Activated CD8-positive, alpha-beta memory T cell treated with anti-CD3 and anti-CD28 coated beads for 4 hours (primary cell): ENCODE data around the gene NUDT19.
"Not testable (repeated sequence)": the region's sequence is repeated elsewhere in the genome, so short reads cannot be mapped to it uniquely, and the experiment has no call there.

ENCODE experiments used
- DNase-seq, 2 donors: peaks; one replicate each; pipeline ENCODE4 v3.0.0-alpha.2; 2020; ENCODE audit warnings: low read depth in 2 of 2

The NUDT19 gene

DNA sequence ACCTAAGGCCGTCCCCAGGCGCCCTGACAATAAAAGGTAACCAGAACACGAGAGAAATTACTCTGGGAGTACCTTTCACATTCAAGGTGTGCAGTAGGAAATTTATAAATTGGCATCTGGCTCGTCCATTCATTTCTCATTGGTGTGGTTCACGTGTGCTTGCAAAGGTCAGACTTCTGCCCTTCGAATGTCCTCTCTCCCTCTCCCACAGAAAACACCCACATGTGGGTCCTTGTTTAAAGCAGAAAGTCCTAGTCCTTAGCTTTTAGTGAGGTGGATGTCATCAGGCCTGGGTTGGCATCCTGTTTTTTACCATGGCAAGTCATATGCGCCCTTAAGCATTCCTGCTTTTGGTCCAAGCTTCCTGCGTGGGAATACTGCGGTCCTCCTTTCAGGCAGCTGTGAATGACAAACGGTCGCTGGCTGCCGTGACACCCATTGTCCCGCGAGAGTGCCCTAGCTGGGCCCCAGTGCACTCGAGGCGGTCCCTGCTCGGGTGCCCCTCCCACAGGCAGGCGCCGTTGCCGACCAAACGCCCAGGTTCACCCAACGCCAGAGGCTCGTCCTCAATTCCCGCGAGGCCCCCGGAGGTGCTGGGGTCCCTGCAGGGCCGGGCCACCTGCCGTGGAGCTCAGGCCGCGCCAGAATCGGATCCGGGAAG is at the start of gene NUDT19:
Gene NUDT19, plus strand, starts transcription at position 531 of the 661 bp plus-strand sequence. CDS start 140 bp downstream, outside the sequence.
- peak; percentile 27 to 47 for DNase-seq

DNA sequence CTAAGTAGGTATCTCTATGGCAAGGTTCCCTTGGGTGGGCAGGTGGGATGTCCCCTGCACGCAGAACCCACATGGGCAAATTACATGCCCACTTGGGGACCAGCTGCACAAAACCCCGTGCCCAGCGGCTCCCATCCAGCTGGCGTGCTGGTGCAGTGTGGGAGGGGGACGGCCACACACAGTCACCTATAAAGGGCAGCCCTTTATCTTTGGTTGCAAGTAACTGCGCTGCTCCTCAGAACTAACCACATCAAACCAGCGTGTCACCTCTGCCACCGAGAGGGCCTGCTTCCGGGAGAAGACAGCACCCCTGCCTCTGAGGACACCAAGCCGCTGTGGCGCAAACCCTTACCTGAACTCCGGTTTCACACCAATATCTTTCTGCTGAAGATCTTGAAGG is 48.9 kb upstream of the NUDT19 start:
- DNase-seq, result peak; percentile 30 to 50

DNA sequence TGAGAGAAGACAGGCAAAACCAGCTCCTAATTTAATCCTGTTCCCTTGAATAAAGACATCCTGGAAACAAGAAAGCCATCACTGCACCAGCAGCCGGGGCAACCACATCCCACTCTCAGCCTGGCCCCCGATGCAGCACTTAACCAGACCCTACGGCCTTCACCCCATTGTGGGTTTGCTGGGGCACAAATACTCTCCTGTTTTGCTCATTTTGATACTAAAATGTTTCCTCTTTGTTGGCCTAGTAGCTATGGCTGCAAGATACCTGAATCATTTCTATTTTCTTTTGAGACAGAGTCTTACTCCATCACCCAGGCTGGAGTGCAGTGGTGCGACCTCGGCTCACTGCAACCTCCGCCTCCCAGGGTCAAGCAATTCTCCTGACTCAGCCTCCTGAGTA is 45.1 kb upstream of the NUDT19 start:
- no peak for DNase-seq

DNA sequence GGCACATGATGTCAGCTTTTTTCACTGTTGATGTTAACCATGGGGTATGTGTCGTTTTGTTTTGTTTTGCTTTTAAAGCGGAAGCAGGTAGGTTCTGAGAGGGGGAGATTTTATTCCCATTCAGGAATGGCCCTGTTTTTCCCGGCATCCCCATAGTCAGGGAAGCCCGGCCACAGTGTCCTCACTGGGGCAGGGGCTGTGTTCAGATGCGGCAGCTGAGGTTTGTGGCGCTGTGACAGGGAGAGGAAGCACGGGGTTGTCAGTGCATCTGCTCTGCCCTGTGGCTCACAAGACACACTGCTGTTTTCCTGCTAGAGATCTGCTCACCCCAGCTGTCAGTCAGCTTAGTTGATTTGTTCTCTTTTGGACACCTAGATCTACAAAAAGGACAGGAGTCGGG is 44.3 kb upstream of the NUDT19 start:
- DNase-seq, result no peak

DNA sequence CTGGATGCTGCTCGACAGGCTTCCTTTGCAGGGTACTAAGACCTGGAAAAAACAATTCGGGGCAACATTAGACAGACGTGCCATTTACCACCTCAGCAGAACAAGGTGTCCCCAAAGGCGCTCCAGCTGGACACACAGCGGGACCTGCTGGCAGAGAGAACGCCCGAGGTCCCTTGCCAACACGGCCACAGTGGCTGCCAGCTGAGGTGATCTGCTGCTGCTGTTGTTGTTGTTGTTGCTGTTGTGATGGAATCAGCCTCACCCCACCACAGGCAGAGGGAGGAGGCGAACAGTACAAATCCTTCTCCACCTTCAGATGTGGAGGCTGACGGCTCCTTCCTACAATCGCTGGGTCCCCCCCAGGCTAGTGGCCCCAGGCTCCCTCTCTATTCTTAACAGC is 41.9 kb upstream of the NUDT19 start:
- DNase-seq, result no peak

DNA sequence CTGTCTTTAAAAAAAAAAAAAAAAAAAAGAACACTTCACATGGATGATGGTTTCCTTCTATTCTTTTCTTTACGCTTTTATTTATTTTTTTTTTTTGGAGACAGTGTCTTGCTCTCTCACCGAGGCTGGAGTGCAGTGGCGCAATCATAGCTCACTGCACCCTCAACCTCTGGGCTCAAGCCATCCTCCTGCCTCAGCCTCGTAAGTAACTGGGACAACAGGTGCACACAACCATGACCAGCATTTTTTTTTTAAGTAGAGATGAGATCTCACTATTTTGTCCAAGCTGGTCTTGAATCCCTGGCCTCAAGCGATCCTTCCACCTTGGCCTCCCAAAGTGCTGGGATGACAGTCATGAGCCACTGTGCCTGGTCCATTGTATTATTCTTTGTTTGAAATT is 41.0 kb upstream of the NUDT19 start:
- DNase-seq, result no peak

DNA sequence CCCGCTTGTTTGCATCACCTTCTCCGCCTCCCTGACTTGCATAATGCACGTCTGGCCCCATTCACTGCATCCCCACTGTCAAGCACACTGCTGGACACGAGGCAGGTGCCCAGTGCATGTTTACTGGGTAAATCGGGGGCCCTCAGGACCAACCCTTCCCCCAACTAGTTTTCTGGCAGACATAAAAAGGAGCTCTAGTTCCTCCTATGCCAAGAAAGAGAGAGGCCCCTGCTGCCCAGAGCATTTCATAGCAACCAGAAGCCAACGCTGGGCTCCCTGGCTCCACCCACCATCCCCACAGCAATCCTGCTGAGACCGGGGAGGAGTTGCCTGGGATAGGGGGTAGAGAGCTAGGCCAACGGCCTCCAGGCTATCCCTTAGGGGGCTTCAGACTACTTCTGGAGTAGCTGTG is 39.9 kb upstream of the NUDT19 start:
- DNase-seq, result no peak

DNA sequence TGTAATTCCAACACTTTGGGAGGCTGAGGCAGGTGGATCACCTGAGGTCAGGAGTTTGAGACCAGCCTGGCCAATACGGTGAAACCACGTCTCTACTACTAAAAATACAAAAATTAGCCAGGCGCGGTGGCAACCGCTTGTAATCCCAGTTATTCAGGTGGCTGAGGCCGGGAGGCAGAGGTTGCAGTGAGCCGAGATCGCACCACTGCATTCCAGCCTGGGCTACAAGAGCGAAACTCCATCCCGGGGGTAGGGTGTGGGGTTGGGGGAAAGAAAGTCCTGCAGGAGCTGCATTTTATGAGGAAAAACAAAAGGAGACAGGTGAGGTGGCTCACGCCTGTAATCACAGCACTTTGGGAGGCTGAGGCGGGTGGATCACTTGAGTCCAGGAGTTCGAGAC is 39.3 kb upstream of the NUDT19 start:
- not testable (repeated sequence) for DNase-seq

DNA sequence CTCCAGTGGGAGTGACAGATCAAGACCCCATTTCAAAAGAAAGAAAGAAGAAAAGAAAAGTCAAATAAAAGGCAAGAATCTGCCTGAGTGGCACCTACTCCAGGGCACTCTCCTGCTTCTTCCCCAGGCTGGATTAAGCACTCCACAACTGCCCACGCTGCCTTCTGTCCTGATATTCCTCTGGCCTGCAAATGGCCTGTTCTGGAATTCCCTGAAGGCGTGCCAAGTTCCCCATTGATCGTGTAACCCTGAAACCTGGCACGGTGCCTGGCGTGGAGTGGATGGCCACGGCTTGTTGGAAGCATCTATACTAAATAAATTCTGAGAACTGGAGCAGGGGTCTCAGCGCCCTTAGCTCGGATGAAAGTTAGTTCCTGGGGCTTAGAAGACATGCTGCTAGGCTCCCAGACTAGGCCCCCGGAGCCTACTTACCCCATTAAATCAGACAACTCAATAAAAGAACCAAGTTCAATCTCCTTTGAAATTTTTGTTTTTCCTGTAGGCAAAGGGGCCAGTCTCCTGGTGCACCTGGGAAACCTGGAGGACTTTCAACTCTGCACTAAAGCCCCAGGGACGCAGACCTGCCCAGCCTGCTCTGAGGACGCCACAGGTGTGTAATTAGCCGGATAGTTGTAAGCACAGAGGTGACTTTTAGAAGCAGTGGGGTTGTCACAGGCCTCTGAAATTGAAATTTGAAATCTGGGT is 38.6 kb upstream of the NUDT19 start:
- no peak for DNase-seq

DNA sequence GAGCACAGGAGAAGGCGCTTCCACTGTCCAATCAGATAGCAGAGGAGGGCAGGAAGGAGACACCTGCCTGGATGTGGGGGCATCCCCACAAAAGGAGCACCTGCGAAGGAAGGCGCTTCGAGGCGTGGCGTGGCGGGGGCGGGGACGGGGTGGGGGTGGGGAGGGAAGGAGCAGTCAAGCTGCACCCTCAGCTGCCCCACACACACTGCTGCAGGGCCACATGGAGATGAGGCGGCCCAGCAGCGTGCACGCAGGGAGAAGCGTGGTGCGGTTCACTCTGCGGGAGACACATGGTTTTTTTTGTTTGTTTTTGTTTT is 38.1 kb upstream of the NUDT19 start:
- DNase-seq, result no peak

DNA sequence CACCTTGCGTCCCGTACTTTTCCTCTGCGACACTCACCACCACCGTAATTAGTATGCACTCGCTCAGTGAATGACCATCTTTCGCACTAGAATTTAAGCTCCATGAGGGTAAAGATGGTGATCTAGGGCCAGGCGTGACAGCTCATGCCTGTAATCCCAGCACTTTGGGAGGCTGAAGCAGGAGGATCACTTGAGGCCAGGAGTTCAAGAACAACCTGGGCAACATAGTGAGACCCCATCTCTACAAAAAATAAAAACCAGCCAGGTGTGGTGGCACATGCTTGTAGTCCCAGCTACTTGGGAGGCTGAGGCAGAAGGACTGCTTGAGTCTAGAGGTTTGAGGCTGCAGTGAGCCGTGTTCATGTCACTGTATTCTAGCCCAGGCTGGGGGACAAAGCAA is 35.2 kb upstream of the NUDT19 start:
- not testable (repeated sequence) for DNase-seq

DNA sequence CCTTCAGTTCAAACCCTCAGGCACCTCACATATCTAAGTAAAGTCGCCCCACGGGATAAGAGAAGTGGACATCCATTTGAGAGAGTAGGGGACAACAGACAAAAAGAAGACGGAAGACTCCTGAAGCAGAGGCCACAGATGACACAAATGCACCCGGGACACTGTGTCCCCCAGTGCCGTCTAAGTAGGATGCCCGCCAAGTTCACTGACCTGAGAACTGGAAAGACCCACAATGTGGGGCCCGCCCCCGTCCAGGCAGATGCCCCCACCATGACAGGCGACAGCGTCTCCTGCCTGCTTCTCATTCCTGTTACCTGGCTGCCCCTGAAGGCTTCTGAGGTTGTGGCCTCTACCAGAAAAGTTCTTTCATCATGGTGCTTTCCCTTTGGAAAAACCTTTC is 33.5 kb upstream of the NUDT19 start:
- no peak for DNase-seq

DNA sequence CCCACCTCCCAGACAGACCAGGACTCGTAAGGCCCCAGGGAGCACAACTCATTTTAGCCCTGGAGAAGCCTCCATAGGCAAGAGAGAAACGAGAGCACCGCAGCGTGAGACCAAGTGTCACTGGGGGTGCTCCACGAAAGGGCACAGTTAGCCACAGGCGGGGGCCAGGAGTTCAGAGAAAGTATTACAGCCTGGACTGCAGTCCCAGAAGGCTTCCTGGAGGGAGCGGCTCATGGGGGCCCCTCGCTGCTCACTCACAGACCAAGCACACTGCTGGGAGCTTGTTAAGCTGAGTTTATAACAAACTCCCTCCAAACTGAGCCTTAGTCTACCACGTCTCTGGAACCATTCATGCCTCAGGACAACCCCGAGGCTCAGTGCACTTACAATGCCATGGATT is 33.1 kb upstream of the NUDT19 start:
- DNase-seq, result no peak

DNA sequence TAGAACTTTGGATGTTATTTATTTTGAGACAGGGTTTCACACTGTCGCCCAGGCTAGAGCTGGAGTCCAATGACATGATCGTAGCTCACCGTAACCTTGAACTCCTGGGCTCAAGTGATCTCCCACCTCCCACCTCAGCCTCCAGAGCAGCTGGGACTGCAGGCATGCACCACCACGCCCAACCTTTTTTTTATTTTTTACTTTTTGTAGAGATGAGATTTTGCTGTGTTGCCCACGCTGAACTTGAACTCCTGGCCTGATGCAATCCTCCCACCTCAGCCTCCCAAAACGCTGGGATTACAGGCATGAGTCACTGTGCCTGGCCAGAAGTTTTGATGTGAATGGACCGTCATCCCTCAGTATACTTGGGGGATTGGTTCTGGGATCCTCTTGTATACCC is 30.3 kb upstream of the NUDT19 start:
- no peak for DNase-seq

DNA sequence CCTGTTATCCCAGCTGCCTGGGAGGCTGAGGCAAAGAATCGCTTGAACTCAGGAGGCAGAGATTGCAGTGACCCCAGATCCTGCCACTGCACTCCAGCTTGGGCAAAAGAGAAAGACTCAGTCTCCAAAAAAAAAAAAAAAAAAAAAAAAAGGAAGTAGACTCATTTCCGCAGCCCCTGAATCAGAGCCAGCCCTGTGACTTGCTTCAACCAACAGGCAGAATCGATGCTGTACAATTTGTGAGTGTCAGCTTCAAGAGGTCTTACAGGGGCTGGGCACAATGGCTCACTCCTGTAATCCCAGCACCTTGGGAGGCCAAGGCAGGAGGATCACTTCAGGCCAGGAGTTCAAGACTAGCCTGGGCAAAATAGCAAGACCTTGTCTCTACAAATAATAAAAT is 29.4 kb upstream of the NUDT19 start:
- DNase-seq, result no peak

DNA sequence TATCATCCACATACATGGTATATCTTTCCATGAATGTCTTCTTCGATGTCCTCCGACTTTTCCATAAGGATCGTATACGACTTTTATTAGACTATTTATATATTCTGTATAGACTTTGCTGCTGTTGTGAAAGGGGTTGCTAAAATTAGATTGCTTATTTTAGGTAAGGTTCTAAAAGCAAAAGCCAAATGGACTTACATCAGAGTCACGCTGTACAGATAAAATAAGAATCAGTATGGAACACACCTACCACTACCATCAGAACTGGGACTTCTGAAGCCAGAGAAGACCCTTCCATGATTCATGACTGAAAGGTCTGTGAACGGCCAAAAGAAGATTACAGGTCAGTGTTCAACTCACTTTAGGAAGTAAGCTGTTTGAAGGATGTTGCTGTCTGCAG is 25.5 kb upstream of the NUDT19 start:
- DNase-seq, result no peak

DNA sequence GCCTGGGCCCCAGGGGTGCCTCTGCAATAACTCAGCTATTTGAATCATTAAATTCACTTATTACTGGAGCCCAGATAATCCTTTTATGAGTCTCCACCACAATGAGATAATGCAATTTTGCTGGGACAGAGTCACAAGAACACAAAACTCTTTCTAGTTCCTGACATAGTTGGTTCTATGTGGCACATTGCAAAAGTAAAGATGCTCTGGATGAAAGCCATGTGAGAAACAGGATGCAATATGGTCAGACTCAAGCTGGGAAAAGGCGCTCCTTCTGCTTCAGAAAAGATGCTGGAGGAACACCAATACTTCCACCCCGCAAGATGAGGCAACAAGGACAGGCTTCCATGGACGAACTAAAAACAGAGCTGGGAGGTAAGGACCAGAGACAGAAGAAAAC is 22.3 kb upstream of the NUDT19 start:
- no peak for DNase-seq

DNA sequence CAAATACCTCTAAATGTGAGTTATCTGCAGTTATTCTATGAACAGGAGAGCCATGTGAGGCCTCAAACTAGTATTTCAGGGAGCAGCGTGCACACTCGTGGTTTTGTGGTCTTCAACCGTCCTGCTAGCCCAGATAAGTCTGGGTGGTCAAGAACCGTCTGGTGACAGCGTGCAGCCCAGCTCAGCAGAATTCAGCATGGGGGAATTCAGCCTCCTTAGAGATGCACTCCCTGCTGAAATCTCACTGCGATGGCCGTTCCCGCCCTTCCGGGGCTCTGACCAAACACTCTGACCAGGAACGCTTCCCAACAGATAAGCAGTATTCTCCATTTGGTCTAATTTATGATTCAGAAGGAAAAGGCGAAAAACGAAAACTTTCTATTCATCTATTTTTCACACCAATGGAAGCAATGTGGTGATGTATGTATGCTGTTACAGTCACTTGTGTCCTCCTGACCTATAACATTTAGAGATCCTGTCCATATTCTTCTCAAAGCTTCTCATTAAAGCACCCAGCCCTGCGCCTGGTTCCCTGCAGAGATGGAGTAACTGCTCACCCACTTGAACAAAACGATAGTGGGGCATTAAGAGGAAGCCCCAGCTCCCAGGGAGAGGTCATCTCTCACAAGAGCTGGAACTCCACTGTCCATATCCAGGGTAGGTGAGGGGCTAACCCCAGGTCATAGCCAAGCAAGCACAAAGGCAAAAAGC is 19.6 kb upstream of the NUDT19 start:
- DNase-seq, result no peak

DNA sequence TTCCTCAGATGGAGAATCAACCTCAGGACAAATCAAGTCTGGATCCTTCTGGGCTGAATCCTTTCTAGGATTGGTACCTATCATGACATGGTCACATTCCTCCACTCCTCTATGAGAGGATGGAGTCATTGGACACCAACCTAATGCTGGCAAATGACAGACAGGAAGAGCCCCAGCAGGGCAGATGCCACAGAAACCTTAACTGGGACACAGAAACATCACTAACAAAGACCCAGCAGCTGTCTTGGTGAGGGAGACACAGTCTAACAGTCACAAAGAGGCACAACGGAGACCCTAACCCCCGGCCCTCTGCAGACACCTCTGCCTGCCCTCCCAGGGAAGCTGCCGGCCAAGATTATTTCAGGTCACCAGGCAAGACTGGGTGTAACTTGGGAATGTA is 18.8 kb upstream of the NUDT19 start:
- no peak for DNase-seq

DNA sequence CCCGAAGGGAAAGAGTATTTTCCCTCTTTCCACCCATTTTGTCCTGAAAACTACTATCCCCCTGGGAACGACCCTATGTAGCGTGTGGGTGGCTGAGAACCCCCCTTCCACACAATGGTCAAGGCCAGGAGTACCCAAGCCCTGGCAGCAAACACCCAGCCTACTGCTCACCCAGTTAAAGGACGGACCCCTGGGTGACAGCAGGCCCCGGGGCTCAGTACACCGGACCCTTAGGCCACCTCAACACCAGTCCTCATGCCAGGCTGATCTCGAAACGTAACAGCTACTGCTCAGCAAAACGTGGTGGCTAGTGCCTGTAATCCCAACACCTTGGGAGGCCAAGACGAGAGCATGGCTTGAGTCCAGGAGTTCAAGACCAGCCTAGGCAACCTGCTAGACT is 18.0 kb upstream of the NUDT19 start:
- no peak for DNase-seq

DNA sequence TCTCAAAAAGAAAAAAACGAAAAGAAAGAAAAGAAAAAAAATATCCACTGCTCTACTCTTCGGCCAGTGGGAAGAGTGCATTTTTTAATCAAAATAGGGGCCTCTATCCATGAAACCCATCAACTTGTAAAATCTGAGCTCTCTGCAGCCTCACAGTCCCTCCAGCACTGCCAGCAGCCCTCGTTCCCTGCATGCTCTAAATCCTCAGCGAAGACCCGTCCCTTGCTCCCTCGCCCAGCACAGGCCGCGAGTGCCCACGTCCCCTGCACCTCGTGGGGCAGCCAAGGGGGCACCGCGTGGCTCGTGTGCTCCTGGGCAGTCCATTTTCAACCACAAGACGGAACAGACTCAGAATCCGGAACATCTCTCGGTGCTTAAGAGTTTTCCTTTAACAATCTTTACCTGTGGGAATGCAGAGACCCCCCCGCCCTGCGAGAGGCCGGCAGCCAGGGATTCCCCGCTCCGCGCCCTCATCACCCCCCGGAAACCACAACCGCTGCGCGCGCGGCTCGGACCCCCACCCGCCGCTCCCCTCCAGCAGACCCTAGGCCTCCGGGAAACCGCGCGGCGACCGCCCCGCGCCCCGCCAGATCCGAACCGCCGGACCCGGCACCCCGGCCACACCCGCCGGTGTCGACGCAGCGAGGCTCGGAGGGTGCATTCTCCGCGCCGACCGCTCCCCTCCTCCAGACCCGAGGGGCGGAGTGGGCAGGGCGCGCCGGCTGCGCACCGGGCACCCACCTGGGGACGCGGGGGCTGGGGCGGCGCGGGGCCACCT is 17.3 kb upstream of the NUDT19 start:
- DNase-seq, result no peak

DNA sequence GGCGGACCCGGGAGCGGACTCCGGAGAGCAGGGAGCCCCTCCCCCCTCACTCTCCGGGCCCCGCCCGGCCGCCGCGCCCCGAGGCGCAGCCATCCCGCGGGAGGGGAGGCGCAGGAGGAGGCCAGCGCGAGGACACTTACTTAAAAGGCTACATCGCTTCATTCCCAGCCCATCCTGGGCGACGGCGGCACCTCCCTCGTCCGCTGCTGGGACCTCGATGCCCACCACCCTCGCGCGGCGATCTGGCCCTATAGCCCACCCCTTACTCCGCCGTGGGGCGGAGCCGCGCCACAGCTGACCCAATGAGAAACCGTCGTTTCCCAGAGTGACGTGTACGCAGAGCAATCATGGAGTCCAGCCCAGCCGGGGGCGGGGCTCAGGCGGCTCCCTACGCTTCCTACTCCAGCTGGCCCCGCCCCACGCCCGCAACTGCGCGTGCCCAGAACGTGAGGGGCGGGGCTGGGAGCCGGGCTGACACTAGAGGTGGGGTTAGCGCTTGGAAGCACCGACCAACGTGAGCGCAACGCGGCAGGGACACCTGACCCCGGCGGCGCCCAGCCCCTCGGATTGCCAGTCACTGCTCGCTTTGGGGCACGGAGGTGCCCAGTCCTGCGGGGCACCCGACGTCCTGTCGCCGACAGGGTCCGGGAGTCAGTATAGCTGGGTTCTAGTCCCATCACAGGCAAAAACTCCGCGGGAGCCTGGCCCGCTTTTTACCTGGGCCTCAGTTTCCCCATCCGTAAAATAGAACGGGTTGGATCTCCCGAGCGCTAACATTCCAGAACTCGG is 16.5 kb upstream of the NUDT19 start, which contains the start of gene ANKRD27:
Gene ANKRD27, minus strand, starts transcription at position 250 of the 789 bp plus-strand sequence. CDS start 16,165 bp downstream, outside the sequence.
- DNase-seq, result peak; percentile 94 to 95
